BLaER1 treated with 17β-estradiol and CSF1 and Interleukin-3, amounts not matched to agents 10 nM and 100 nM (cell line): ENCODE results near the gene DYNC2H1.
A peak's percentile ranks its signal among the peaks of the same experiment; 100 is the strongest.
"Not testable (repeated sequence)": the region's sequence is repeated elsewhere in the genome, so short reads cannot be mapped to it uniquely, and the experiment has no call there.

Experiments
- H3K27ac ChIP-seq, 11 experiments: shearing (Covaris generic); formaldehyde crosslinking; 2 replicates each; pipeline ENCODE4 v1.8.1; 2022
- H3K27me3 ChIP-seq, 11 experiments: shearing (Covaris generic); formaldehyde crosslinking; 2 replicates each; pipeline ENCODE4 v1.8.1; 2022
- H3K36me3 ChIP-seq, 11 experiments: shearing (Covaris generic); formaldehyde crosslinking; 2 replicates each; pipeline ENCODE4 v1.8.1; 2022
- H3K4me1 ChIP-seq, 10 experiments: shearing (Covaris generic); formaldehyde crosslinking; 2 replicates each; pipeline ENCODE4 v1.8.1; 2022
- H3K4me2 ChIP-seq, 11 experiments: shearing (Covaris generic); formaldehyde crosslinking; 2 replicates each; pipeline ENCODE4 v1.8.1; 2022
- H3K4me3 ChIP-seq, 10 experiments: shearing (Covaris generic); formaldehyde crosslinking; 2 replicates each; pipeline ENCODE4 v1.8.1; 2022
- H3K9ac ChIP-seq, 11 experiments: shearing (Covaris generic); formaldehyde crosslinking; 2 replicates each; pipeline ENCODE4 v1.8.1; 2022
- H3K9me3 ChIP-seq, 11 experiments: shearing (Covaris generic); formaldehyde crosslinking; replicated peaks in 1 of 11; 2 replicates each; pipeline ENCODE4 v1.8.1; 2022
- H4K20me1 ChIP-seq, 11 experiments: shearing (Covaris generic); formaldehyde crosslinking; 2 replicates each; pipeline ENCODE4 v1.8.1; 2022
- Cebpa-rat ChIP-seq, 11 experiments: shearing (Covaris generic); IDR thresholded peaks; 2 replicates each; pipeline ENCODE4 v1.8.1; 2022

Gene DYNC2H1

GRCh38 chr11:103359216-103359615 is 250.0 kb downstream of the DYNC2H1 start:
- no peak overlapping the region for H3K27ac ChIP-seq
- no peaks in the 10 kb centered on the region for H4K20me1 ChIP-seq
- H3K9ac ChIP-seq = no peak overlapping the region
- no peak overlapping the region for H3K4me2 ChIP-seq
- no peaks in the 10 kb centered on the region for H3K27me3 ChIP-seq
- no peak overlapping the region for H3K4me3 ChIP-seq
- TF ChIP-seq Cebpa-rat (IDR thresholded peaks at IDR 0.05) = no peak
- peaks cover 0 to 10% (median 0%) of the 10 kb centered on the region in 11 experiments; a peak in 1 of 22 replicates for H3K36me3 ChIP-seq
- no peaks in the 10 kb centered on the region for H3K4me1 ChIP-seq
- H3K9me3 ChIP-seq = no peaks in the 10 kb centered on the region

DNA sequence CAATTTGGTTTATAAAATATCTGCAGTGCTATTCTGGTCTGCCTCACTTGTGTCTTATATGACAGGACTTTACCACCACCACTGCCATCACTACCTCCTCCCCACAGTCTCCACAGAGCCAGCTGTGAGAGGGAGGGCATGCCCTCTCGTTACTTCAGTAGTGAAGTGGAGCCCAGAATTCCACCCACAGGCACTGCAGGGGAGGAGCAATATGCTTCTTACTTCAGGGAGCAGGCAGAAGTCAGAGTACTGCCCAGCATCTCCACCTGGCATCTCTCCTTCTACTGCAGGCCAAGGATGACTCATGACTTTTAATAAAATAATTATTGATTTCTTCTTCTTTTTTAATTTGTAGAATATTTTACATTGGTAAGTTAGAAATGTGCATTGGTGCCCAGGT is 255.5 kb downstream of the DYNC2H1 start:
- H3K9me3 ChIP-seq = no peaks in the 10 kb centered on the region
- H3K4me1 ChIP-seq = peaks cover 0 to 2% (median 0%) of the 10 kb centered on the region in 10 experiments; a peak in 5 of 20 replicates
- H3K27me3 ChIP-seq = no peaks in the 10 kb centered on the region
- no peak overlapping the region for H3K4me3 ChIP-seq
- no peak overlapping the region for H3K27ac ChIP-seq
- no peak overlapping the region for H3K9ac ChIP-seq
- H3K36me3 ChIP-seq = peaks cover 0 to 8% (median 0%) of the 10 kb centered on the region in 11 experiments; a peak in 3 of 22 replicates
- no peaks in the 10 kb centered on the region for H4K20me1 ChIP-seq
- no peak overlapping the region for H3K4me2 ChIP-seq
- no peak for TF ChIP-seq Cebpa-rat (IDR thresholded peaks at IDR 0.05)

DNA sequence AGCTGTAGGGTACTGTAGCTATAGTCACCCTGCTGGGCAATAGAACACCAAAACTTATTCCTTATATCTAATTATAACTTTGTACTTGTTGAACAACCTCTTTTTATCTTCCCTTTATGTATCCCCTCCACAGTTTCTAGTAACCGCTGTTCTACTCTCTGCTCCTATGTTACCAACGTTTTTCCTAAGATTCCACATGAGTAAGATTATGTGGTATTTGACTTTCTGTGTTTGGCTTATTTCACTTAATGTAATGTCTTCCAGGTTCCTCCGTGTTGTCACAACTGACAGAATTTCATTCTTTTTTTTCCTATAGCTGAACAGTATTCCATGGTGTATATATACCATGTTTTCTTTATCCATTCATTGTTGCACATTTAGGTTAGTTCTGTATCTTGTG is 258.4 kb downstream of the DYNC2H1 start:
- H3K4me2 ChIP-seq = no peak overlapping the region

GRCh38 chr11:103368145-103368544 is 258.9 kb downstream of the DYNC2H1 start:
- Histone ChIP-seq H3K9me3 (peaks cover 0 to 7% (median 0%) of the 10 kb centered on the region in 11 experiments; a peak in 2 of 22 replicates), H3K4me2 (no peak overlapping the region), H3K36me3 (peaks cover 0 to 9% (median 0%) of the 10 kb centered on the region in 11 experiments; a peak in 2 of 22 replicates), H3K4me3 (no peak overlapping the region), H3K9ac (no peak overlapping the region), H3K27ac (no peak overlapping the region), H4K20me1 (no peaks in the 10 kb centered on the region), H3K4me1 (peaks cover 0 to 9% (median 0%) of the 10 kb centered on the region in 10 experiments; a peak in 8 of 20 replicates), H3K27me3 (no peaks in the 10 kb centered on the region)
- no peak for TF ChIP-seq Cebpa-rat (IDR thresholded peaks at IDR 0.05)

More for the DNA sequence above, 258.4 kb downstream of the DYNC2H1 start:
- Histone ChIP-seq H3K9me3 (peaks cover 0 to 4% (median 0%) of the 10 kb centered on the region in 11 experiments; a peak in 1 of 22 replicates), H3K4me3 (no peak overlapping the region), H3K4me1 (peaks cover 0 to 9% (median 0%) of the 10 kb centered on the region in 10 experiments; a peak in 8 of 20 replicates), H3K27ac (no peak overlapping the region), H3K9ac (no peak overlapping the region), H3K36me3 (peaks cover 0 to 9% (median 0%) of the 10 kb centered on the region in 11 experiments; a peak in 2 of 22 replicates), H4K20me1 (no peaks in the 10 kb centered on the region), H3K27me3 (no peaks in the 10 kb centered on the region)
- no peak for TF ChIP-seq Cebpa-rat (IDR thresholded peaks at IDR 0.05)

- Histone ChIP-seq H3K4me1 (peaks cover 0 to 9% (median 0%) of the 10 kb centered on the region in 10 experiments; a peak in 8 of 20 replicates), H3K36me3 (peaks cover 0 to 20% (median 4%) of the 10 kb centered on the region in 11 experiments; a peak in 7 of 22 replicates), H3K9ac (no peak overlapping the region; a peak in 1 of 22 replicates), H3K27me3 (no peaks in the 10 kb centered on the region), H3K4me2 (peak overlapping the region in 5 of 11 experiments; percentile 6 to 52 (median 31); a peak in 7 of 22 replicates), H4K20me1 (no peaks in the 10 kb centered on the region), H3K4me3 (no peak overlapping the region), H3K27ac (no peak overlapping the region), H3K9me3 (peaks cover 11 to 19% (median 16%) of the 10 kb centered on the region in 11 experiments)
- no peak for TF ChIP-seq Cebpa-rat (IDR thresholded peaks at IDR 0.05)
Measured at GRCh38 chr11:103370076-103370475, 260.9 kb downstream of the DYNC2H1 start.

DNA sequence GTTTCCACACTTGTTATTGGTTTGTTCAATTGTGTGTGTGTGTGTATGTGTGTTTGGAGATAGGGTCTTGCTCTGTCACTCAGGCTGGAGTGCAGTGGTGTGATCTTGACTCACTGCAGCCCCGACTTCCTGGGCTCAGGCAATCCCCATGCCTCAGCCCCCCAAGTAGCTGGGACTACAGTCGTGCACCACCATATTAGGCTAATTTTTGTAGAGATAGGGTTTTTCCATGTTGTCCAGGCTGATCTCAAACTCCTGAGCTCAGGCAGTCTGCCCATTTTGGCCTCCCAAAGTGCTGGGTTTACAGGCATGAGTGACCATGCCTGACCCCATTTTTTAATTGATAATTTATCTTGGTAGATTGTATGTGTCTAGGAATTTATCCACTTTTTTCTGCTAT is 263.7 kb downstream of the DYNC2H1 start:
- Histone ChIP-seq H3K36me3 (peaks cover 0 to 31% (median 4%) of the 10 kb centered on the region in 11 experiments; a peak in 8 of 22 replicates), H3K27ac (no peak overlapping the region), H4K20me1 (no peaks in the 10 kb centered on the region), H3K9ac (no peak overlapping the region), H3K4me1 (peaks cover 0 to 9% (median 0%) of the 10 kb centered on the region in 10 experiments; a peak in 8 of 20 replicates), H3K9me3 (peaks cover 21 to 31% (median 27%) of the 10 kb centered on the region in 11 experiments), H3K4me3 (no peak overlapping the region), H3K4me2 (no peak overlapping the region), H3K27me3 (no peaks in the 10 kb centered on the region)
- TF ChIP-seq Cebpa-rat (IDR thresholded peaks at IDR 0.05) = no peak

- peaks cover 0 to 25% (median 4%) of the 10 kb centered on the region in 11 experiments; a peak in 8 of 22 replicates for H3K36me3 ChIP-seq
- H3K4me3 ChIP-seq, H3K4me2 ChIP-seq, H3K9ac ChIP-seq, H3K4me1 ChIP-seq, H3K27me3 ChIP-seq, H3K27ac ChIP-seq, H4K20me1 ChIP-seq: not testable (repeated sequence)
- peaks cover 21 to 31% (median 27%) of the 10 kb centered on the region in 11 experiments for H3K9me3 ChIP-seq
Measured at GRCh38 chr11:103374227-103374626, 265.0 kb downstream of the DYNC2H1 start.

DNA sequence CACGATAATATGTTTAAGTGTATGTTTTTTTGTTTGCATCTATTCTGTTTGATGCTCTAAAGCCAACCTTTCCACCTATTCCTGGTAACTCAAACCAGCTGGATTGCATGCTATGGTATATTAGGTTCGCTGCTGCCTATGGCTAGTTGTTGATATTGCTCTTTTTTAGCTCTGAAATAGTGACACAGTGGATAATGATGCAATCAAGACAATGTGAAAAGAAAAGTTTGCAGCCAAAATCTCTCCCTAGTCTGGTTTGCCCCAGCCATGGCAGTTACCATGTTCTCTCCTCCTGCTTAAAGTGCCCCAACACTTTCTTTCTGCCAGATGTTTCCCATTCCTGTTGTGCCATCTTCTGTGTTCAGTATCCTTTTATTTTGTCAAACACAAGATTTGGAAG is 269.7 kb downstream of the DYNC2H1 start:
- Histone ChIP-seq H3K27ac (no peak overlapping the region), H3K4me1 (no peaks in the 10 kb centered on the region), H3K27me3 (no peaks in the 10 kb centered on the region), H3K4me3 (no peak overlapping the region), H3K9me3 (peaks cover 20 to 26% (median 23%) of the 10 kb centered on the region in 11 experiments), H4K20me1 (no peaks in the 10 kb centered on the region), H3K36me3 (peaks cover 0 to 22% (median 4%) of the 10 kb centered on the region in 11 experiments; a peak in 8 of 22 replicates), H3K4me2 (no peak overlapping the region), H3K9ac (no peak overlapping the region)
- no peak; a peak in 1 of 22 replicates for TF ChIP-seq Cebpa-rat (IDR thresholded peaks at IDR 0.05)

- Histone ChIP-seq H3K9me3 (peaks cover 9 to 15% (median 12%) of the 10 kb centered on the region in 11 experiments), H3K4me3 (no peak overlapping the region), H3K27ac (no peak overlapping the region), H3K4me1 (no peaks in the 10 kb centered on the region), H4K20me1 (no peaks in the 10 kb centered on the region), H3K27me3 (no peaks in the 10 kb centered on the region), H3K9ac (no peak overlapping the region), H3K4me2 (no peak overlapping the region), H3K36me3 (peaks cover 0 to 11% (median 0%) of the 10 kb centered on the region in 11 experiments; a peak in 6 of 22 replicates)
- TF ChIP-seq Cebpa-rat (IDR thresholded peaks at IDR 0.05) = no peak
Measured at GRCh38 chr11:103380031-103380430, 270.8 kb downstream of the DYNC2H1 start.

DNA sequence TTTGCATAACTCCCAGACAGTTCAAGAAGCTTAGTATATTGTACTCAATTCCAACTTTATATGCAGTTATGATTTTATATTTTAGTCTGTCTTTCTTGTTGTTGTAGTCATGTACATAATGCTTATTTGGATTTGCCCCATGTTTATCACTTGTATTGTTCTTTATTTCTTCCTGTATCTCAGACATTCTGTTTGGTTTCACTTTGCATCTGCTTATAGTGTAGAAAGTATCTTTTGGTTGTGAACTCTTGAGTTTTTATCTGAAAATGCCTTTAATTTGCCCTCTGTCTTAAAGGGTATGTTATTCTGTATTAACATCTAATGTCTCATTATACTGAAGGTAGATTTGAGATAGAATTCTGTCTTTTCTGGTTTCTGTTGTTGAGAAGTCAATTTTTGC is 275.4 kb downstream of the DYNC2H1 start:
- Histone ChIP-seq H3K9ac (no peak overlapping the region), H3K4me2 (no peak overlapping the region), H3K4me1 (no peaks in the 10 kb centered on the region), H3K9me3 (no peaks in the 10 kb centered on the region), H4K20me1 (no peaks in the 10 kb centered on the region), H3K27me3 (no peaks in the 10 kb centered on the region), H3K4me3 (no peak overlapping the region), H3K36me3 (no peaks in the 10 kb centered on the region), H3K27ac (no peak overlapping the region)
- TF ChIP-seq Cebpa-rat (IDR thresholded peaks at IDR 0.05) = no peak
